SHP77 (cell line): ENCODE measurements around the gene SERPINA5.
"Not testable (repeated sequence)": the region's sequence is repeated elsewhere in the genome, so short reads cannot be mapped to it uniquely, and the experiment has no call there.

Experiments used
- DNase-seq, 2 experiments: peaks; one replicate each; lab custom pipeline; 2025; lab: John Stamatoyannopoulos, UW

The SERPINA5 gene

GRCh38 chr14:94575730-94576585 lies 5.3 kb upstream of the SERPINA5 start:
- no peak for DNase-seq

GRCh38 chr14:94577472-94577871 lies 3.8 kb upstream of the SERPINA5 start:
- not testable (repeated sequence) for DNase-seq

GRCh38 chr14:94578712-94579111 lies 2.5 kb upstream of the SERPINA5 start:
- DNase-seq, result no peak

GRCh38 chr14:94582199-94582750 lies 1.0 kb downstream of the SERPINA5 start:
- DNase-seq, result no peak

GRCh38 chr14:94582851-94583250 lies 1.6 kb downstream of the SERPINA5 start:
- DNase-seq, result no peak

GRCh38 chr14:94583557-94583956 lies 2.3 kb downstream of the SERPINA5 start:
- DNase-seq, result no peak

GRCh38 chr14:94584591-94585280 lies 3.5 kb downstream of the SERPINA5 start:
- no peak for DNase-seq

- no peak for DNase-seq
Observed at GRCh38 chr14:94586635-94587034, 5.4 kb downstream of the SERPINA5 start.

- DNase-seq, result no peak
Observed at GRCh38 chr14:94588311-94588710, 7.1 kb downstream of the SERPINA5 start.

GRCh38 chr14:94591073-94591472 lies 9.8 kb downstream of the SERPINA5 start:
- DNase-seq, result no peak

GRCh38 chr14:94591871-94592270 lies 10.6 kb downstream of the SERPINA5 start:
- no peak for DNase-seq

- no peak for DNase-seq
Observed at GRCh38 chr14:94592457-94592856, 11.2 kb downstream of the SERPINA5 start.

GRCh38 chr14:94593376-94593748 lies 12.1 kb downstream of the SERPINA5 start:
- DNase-seq, result no peak

GRCh38 chr14:94593749-94594431 lies 12.7 kb downstream of the SERPINA5 start:
- DNase-seq, result no peak

GRCh38 chr14:94594441-94594840 lies 13.2 kb downstream of the SERPINA5 start:
- no peak for DNase-seq

- no peak for DNase-seq
Observed at GRCh38 chr14:94595912-94596311, 14.7 kb downstream of the SERPINA5 start.

- no peak for DNase-seq
Observed at GRCh38 chr14:94596361-94596760, 15.1 kb downstream of the SERPINA5 start.

- DNase-seq, result no peak
Observed at GRCh38 chr14:94597788-94598187, 16.6 kb downstream of the SERPINA5 start.

- no peak for DNase-seq
Observed at GRCh38 chr14:94598506-94598815, 17.2 kb downstream of the SERPINA5 start.

GRCh38 chr14:94598816-94599655 lies 17.8 kb downstream of the SERPINA5 start:
- DNase-seq, result no peak

- DNase-seq, result no peak
Observed at GRCh38 chr14:94599656-94600004, 18.4 kb downstream of the SERPINA5 start.

- DNase-seq, result no peak
Observed at GRCh38 chr14:94600148-94600545, 18.9 kb downstream of the SERPINA5 start.
